Nephron (organoid): ENCODE data around the gene MFSD1.

Source experiments
- H3K27ac Mint-ChIP-seq, 3 experiments: 2 replicates each; pipeline ENCODE4 v1.8.0; 2020; ENCODE audit warnings: mixed read lengths in 3 of 3, mild to moderate bottlenecking in 2 of 3, moderate library complexity in 1 of 3
- H3K27me3 Mint-ChIP-seq: 2 replicates; pipeline ENCODE4 v1.8.0; 2021; ENCODE audit warnings: low read depth, mild to moderate bottlenecking, moderate library complexity, mixed read lengths
- H3K36me3 Mint-ChIP-seq: 2 replicates; pipeline ENCODE4 v1.8.0; 2020; ENCODE audit warnings: low read depth, mixed read lengths
- H3K4me1 Mint-ChIP-seq: 2 replicates; pipeline ENCODE4 v1.8.0; 2020; ENCODE audit warnings: mixed read lengths
- H3K4me3 Mint-ChIP-seq, 3 experiments: 2 replicates each; pipeline ENCODE4 v1.8.0; 2020; ENCODE audit warnings: mild to moderate bottlenecking in 3 of 3, mixed read lengths in 3 of 3, moderate library complexity in 2 of 3
- H3K9me3 Mint-ChIP-seq: 2 replicates; pipeline ENCODE4 v1.8.0; 2020; ENCODE audit warnings: mixed read lengths
- CTCF ChIP-seq, 3 experiments: fragments of 200-600 bp; sonication (generic); IDR thresholded peaks; one replicate each; pipeline ENCODE4 v1.5.0; 2021; ENCODE audit warnings: antibody characterized with exemption in 3 of 3; ENCODE audit not compliant: unreplicated experiment in 3 of 3

The MFSD1 gene

GRCh38 chr3:158777161-158777873 is 24.5 kb upstream of the MFSD1 start:
- Mint-ChIP-seq H3K4me3 (peak overlapping the region in 2 of 3 experiments; percentile 1 to 15), H3K9me3 (no peaks in the 10 kb centered on the region), H3K27ac (peak overlapping the region; percentile 78 to 99 (median 96)), H3K36me3 (no peaks in the 10 kb centered on the region), H3K4me1 (peaks cover 44% of the 10 kb centered on the region), H3K27me3 (no peaks in the 10 kb centered on the region)
- TF ChIP-seq CTCF (IDR thresholded peaks at IDR 0.05; ENCODE audit: unreplicated experiment in 3 of 3) = no peak

GRCh38 chr3:158780766-158781165 is 21.1 kb upstream of the MFSD1 start:
- Mint-ChIP-seq H3K27me3 (no peaks in the 10 kb centered on the region), H3K36me3 (no peaks in the 10 kb centered on the region), H3K4me1 (peaks cover 17% of the 10 kb centered on the region), H3K27ac (peak overlapping the region in 2 of 3 experiments; percentile 3 to 20), H3K9me3 (peaks cover under 1% of the 10 kb centered on the region), H3K4me3 (no peak overlapping the region)
- TF ChIP-seq CTCF (IDR thresholded peaks at IDR 0.05; ENCODE audit: unreplicated experiment in 3 of 3) = no peak

GRCh38 chr3:158781191-158781590 is 20.7 kb upstream of the MFSD1 start:
- Mint-ChIP-seq H3K4me3 (no peak overlapping the region), H3K36me3 (no peaks in the 10 kb centered on the region), H3K27ac (peak overlapping the region; percentile 3 to 20 (median 9)), H3K9me3 (peaks cover 4% of the 10 kb centered on the region), H3K4me1 (peaks cover 17% of the 10 kb centered on the region), H3K27me3 (no peaks in the 10 kb centered on the region)
- TF ChIP-seq CTCF (IDR thresholded peaks at IDR 0.05; ENCODE audit: unreplicated experiment in 3 of 3) = no peak

GRCh38 chr3:158781849-158782248 is 20.0 kb upstream of the MFSD1 start:
- H3K4me1 Mint-ChIP-seq = peaks cover 17% of the 10 kb centered on the region
- H3K9me3 Mint-ChIP-seq = peaks cover 8% of the 10 kb centered on the region
- H3K36me3 Mint-ChIP-seq = no peaks in the 10 kb centered on the region
- peak overlapping the region in 1 of 3 experiments; percentile 20 for H3K27ac Mint-ChIP-seq
- H3K4me3 Mint-ChIP-seq = no peak overlapping the region
- no peaks in the 10 kb centered on the region for H3K27me3 Mint-ChIP-seq
- no peak for TF ChIP-seq CTCF (IDR thresholded peaks at IDR 0.05; ENCODE audit: unreplicated experiment in 3 of 3)

GRCh38 chr3:158782283-158782989 is 19.4 kb upstream of the MFSD1 start:
- Mint-ChIP-seq H3K27ac (peak overlapping the region; percentile 47 to 72 (median 48)), H3K27me3 (no peaks in the 10 kb centered on the region), H3K36me3 (no peaks in the 10 kb centered on the region), H3K9me3 (peaks cover 9% of the 10 kb centered on the region), H3K4me1 (peaks cover 14% of the 10 kb centered on the region), H3K4me3 (no peak overlapping the region)
- no peak for TF ChIP-seq CTCF (IDR thresholded peaks at IDR 0.05; ENCODE audit: unreplicated experiment in 3 of 3)
